HG02973 (cell line): ENCODE data around the gene GPR149.

Experiments used
- ATAC-seq: cut with Tn5 transposase; IDR thresholded peaks from one replicate; pipeline ENCODE4 v1.9.1; 2021; ENCODE audit warnings: moderate library complexity; ENCODE audit not compliant: unreplicated experiment

GPR149 gene

DNA sequence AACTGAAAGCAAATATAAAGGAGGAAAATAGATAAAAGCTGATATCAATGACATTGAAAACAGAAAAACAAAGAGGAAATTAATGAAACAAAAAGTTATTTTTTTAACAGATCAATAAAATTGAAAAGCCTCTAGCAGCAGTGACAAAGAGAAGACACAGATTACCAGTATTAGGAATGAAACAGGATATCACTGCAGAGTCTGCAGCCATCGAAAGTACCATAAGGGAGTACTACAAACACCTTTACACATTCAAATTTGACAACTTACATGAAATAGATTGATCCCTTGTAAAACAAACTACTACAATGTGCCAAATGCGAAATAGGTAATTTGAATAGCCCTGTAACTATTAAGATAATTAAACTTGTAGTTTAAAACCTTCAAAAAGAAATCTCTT lies 80.8 kb downstream of the GPR149 start:
- no peak for ATAC-seq

DNA sequence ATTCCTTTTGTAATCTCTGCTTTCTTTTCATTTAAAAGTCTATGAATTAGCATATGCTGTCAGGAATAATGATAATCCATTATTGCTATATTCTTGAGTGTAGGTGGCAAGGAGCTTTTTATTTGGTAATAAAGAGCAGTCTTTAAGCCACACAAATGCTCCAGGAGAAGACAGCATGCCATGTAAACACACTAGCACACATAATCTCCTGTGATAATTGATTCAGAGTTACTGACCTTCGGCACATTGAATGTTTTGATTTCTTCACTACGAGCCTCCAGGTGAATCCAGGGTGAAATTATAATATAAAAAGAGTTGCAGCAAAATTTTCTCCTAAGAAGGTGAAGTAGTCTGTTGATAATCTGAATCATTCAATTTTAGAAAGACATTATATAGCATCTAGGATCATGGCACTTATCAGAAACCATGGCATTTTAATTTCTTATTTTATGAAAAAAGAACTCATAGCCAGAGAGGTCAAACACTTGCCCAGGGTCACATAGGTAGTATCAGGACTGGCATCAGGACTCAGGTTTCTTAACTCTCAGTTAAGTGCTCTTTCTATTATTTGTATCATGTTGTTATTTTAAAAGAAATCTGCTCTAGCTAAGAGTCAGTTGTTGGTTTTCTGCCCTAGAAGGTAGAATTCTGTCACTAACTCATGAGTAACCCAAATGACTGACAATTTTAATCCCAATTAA lies 84.4 kb downstream of the GPR149 start:
- no peak for ATAC-seq

DNA sequence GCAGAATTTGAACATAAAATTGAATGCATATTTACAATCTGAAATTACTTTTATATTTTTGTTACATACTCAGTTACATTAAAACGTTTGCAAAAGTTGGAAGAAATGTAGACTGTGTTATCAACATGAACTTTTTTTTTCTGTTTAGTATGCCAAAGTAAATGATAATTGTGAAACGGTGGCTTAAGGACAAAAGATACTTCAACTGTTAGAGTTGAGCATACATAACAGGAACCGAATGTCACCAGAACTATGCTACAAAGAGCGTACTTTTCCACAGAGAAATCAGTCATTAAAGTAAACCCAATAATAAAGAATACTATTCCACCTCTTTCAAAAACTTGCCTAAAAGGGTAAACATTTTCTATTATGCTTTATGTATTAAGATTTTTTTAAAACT lies 91.4 kb downstream of the GPR149 start:
- no peak for ATAC-seq

DNA sequence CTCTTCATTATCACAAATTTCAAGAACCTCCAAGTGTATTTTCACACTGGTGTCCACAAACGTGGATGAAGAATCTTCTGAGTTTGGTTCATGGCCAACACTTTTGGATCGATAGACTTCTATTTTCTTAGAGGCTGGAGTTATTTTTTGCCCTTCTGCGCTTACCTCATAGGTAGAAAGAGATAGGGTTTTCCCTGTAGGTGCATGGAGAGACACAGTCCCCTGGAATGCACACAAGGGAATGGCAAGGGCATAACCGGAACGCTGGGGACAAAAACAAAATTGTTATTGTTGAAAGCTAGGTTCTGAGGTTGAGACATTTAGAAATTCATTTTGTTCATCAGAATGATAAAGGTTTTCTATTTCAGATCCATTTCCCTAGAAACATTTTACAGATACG lies 92.0 kb downstream of the GPR149 start:
- no peak for ATAC-seq

DNA sequence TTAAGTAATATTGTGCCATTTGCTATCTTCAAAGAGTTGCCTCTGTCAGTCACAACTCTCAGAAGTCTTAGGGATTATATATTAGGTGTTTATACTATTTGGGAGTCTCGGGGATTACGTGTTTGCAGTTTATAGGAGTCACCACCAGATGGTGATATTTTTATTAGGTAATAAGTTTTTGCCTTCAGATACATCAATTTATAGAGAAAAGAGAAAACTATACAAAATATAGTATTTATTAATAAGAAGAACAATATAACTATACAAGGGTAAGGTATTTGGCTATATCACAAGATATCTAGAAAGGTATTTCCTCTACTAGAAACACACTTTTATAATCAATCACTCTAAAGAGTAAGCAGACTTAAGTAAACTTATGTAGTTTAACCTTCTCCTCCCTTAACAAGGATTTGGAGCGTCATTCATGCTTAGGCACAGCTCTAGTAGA lies 95.0 kb downstream of the GPR149 start:
- no peak for ATAC-seq

DNA sequence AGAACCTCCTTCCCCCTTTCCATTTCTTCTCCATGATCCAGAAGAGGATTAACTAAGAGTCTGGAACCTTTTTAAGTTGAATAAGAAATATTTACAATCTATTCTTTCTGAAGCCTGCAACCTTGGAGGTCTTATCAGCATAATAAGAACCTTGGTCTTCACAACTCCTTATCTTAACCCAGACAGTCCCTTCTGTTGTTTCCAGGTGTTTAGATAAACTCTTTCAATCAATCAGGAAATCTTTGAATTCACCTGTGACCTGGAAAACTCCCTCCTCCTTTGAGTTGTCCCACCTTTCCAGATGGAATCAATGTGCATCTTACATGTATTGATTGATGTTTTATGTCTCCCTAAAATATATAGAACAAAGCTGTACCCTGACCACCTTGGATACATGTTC lies 102.1 kb downstream of the GPR149 start:
- ATAC-seq = no peak

DNA sequence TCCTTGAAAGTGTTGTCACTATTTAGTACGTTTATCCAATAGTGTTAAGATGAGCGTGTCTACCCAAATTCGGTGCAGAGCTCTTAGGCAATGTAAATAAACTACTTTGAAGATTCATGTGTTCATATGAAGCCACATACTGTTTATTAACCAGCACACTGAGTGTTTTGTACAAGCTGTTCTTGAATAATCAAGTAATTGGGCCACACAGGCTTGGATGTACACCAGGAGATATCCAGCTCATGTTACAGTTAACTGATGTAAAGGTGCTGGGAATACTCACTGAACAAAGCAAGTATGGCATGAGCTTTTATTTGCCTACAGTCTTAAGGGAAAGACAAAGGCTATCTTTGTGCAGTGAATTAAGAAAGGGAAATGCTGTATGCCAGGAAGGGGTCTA lies 105.1 kb downstream of the GPR149 start:
- no peak for ATAC-seq

DNA sequence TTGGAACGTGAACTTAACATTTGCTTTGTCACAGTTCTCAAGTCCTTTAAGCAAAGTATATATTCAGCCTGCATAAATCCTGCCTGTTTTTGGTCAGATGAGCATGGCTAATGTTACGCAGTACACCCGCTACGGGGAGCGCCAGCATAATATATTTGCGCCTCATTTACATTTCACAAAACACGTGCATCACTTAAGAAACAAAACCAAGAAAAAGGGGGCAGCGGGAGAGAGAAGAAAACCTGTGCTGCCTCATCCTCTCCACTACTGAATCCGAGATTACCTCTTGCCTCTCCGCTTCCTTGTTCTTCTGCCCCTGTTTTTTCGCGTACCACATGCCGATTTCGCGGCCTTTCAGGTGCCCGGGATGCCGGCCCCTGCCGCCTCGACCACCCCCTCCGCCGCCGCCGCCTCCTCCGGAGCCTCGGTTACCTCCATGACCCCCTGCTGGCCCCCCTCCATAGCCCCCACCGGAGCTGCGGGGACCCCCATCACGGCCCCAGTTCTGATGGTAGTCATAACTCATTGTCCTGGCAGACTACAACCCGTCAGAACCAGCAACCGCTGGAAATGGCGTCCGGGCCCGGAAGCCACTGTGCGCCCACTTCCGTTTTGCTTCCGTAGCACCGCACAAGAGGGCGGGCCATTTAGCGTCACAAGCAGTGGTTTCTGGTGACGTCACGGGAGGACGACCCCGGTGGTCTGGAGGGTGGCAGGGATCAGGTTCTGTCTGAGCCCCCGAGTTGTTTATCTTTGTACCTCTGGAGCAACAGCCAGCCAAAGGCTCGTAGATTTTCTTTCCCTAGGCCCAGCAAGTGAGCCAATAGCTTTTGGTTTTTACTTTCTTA lies 105.9 kb downstream of the GPR149 start, which contains the start of gene DHX36:
Gene DHX36 (minus strand): TSS at position 597 of the 848 bp plus-strand sequence. CDS start 71 bp downstream, at position 526.
- ATAC-seq = peak; percentile 94

DNA sequence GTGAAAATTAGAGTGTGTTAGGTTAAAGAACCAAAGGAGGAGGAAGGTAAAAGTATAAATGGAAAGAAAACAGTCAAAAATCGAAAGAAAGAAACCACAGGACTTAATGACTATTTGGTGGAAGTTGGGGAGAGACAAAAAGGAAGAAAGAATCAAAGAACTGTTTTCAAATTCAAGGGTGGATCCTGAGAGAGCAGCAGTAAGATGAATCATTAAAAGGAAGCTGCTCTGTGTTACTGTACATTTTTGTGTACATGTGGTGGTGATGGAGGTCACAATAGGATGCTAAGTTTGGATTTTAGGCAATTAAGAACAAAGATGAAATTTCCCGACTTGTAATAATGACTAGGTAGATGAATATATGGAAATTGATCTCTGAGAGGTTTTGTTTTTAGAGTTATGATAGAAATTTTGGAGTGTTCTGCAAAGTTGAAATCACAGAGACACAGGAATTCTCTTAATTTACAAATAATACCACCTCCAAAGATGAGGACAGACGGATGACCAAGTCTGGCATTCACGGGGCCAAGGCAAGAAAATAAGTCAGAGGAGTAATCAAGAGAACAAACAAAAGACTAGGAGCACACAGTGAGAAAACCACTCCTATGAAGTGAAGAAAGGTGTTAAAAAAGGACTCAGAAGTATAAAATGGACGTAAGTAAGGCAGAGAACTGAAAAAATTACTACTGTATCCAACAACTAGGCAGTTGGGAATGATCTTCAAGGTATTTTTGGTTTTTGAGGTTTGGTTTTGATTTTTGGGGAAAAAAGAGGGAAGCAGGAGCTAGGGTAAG lies 112.8 kb downstream of the GPR149 start:
- ATAC-seq = no peak

DNA sequence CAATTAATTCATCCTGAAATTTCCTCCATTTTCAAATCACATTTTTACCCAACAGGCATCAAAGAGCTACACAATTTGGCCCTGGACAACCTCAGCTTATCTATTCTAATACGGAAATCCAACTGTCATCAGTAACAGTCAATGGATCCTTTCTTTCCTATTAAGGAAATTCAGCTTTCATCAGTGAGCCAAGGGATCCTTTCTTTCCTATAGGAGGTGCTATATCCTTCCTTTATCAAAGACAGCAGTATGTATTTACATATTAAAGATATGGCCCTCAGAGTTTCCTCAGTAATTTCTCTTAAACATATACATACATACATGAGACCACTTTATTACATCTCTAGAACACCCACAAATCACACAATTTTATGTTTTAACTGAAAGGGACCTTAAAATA lies 115.8 kb downstream of the GPR149 start:
- no peak for ATAC-seq

DNA sequence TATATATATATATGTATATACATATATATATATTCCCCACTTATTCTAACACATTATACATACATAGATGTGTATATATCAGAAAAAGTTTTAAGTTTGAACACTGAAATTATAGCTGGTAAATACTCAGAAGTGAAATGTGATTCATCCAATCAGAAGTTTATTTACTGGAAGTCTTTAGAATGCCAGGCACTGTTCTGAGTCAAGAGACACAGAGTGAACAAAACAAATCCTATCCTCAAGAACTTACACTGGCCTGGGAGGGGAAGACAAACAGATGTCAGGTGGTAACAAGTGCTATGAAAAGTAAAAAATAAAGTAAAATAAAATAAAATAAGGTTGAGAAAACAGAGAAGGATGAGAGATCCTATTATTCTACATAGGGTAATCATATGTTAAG lies 119.2 kb downstream of the GPR149 start:
- ATAC-seq = no peak

DNA sequence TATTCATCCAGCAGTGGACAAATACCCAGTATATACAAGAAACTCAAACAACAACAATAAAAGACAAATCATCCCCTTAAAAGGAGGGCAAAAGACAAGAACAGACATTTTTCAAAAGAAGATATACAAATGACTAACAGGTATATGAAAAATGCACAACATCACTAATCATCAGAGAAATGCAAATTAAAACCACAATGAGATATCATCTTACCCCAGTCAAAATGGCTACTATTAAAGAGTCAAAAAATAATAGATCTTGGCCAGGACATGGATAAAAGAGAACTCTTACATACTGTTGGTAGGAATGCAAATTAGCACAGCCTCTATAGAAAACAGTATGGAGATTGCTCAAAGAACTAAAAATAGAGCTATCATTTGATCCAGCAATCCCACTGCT lies 122.6 kb downstream of the GPR149 start:
- no peak for ATAC-seq

DNA sequence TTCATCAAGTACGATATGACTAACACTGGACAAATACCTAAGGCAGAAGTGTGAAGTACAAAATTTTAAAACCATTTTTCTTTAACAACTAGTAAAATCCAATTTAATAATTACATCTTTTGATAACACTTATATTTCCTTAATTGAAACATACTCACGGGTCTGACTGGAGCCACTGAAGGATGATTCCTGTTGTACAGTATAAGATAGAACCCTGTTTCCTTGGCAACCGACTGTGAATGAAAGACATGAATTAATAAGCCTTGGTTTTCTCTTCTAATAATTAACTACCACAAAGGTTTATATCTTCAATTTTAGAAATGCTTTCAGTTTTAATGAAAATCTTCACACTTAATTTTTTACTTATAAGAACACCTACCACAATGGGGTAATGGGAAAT lies 125.1 kb downstream of the GPR149 start:
- ATAC-seq = peak; percentile 39

DNA sequence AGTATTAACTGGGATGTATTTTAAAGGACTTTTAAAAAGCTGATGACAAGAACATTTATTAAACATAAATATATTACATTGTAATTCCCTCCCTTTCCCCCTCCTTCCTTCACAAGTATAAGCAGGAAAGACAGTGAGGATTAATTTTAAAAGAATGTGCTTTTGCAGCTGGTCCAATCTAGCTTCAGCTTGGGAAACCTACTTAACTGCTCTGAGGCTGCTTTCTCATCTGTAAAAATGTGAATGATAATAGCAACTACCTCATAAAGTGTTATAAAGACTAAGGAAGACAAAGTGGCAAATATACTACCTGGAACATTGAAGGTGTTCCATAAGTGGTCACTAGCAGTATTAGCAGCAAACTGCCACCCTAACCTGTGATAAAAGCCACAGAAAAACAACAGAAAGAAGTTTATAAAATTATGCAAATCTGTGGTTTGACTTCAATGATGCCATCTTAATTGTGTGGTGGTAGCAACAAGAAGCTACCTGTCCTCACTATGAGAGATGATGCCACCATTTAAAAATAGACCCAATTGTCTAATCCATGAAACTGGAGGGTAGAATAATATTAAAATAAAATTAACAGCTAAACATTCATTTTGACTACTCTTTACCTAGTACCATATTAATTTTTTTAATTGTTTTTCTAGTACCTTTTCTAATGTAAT lies 125.7 kb downstream of the GPR149 start:
- ATAC-seq = peak; percentile 56

DNA sequence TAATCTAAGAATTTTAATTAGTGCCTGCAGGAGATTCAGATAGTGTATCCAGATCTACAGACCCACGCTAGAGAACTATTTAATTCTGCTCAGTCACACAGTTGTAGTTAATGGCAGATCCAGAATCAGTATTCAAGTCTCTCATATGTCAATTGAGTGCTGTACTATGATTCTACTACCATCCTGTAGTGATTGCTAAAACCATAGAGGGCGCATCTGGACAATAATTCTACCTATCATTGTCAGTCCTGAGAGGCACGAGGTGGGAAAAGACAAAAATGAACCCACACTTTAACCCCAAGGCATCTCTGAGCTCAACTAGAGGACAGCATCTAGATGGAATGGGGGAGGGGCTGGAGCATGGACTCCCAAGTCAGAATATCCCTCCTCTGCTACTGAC lies 128.4 kb downstream of the GPR149 start:
- no peak for ATAC-seq

DNA sequence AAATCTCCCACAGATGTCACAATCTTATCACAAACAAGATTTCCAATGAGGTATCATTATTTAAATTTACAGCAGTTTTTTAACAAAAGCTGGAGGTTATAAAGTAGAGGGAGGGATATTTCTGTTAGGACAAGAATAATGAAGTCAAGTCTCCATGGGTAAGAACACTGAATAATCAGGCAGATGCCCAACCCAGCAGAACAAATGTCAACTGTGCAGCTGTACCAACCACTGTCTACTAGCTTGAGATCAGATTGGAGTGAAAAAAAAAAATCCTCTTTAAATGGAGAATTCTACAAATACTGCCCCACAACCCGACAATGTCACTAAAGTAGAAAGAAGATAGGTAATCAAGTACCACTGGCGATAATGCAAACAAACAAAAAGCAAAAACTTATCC lies 136.0 kb downstream of the GPR149 start:
- no peak for ATAC-seq

DNA sequence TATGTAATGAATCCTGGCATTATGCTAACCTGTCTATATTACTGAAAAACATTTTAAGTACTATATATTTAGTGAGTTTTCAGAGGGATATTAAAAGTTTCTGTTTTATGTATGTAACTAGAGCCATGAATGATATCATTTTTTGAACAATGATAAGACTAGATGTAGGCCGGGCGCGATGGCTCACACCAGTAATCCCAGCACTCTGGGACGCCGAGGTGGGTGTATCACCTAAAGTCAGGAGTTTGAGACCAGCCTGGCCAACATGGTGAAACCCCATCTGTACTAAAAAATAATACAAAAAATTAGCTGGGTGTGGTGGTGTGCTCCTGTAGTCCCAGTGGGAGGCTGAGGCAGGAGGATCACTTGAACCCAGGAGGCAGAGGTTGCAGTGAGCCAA lies 139.8 kb downstream of the GPR149 start:
- no peak for ATAC-seq
